Neural cell (in vitro differentiated cells): ENCODE measurements around the gene LRRC49. TPM values are rescaled to one million over a fixed set of nuclear protein-coding genes. Genes with fewer than 3 reads are reported as not detected.

Experiments used
- H2AFZ ChIP-seq: fragments of 200-600, 300-800 bp; sonication (generic), shearing (Covaris generic); 2 replicates; pipeline ENCODE4 v1.6.0; 2014; ENCODE audit warnings: low read depth, mild to moderate bottlenecking, antibody characterized with exemption, low read length, moderate library complexity
- H3F3A ChIP-seq: fragments of 200-600 bp; shearing (Covaris generic); 2 replicates; pipeline ENCODE4 v1.6.1; 2016; ENCODE audit warnings: mild to moderate bottlenecking, moderate library complexity, mixed read lengths, antibody characterized with exemption, low read length; ENCODE audit not compliant: insufficient read depth, poor library complexity, severe bottlenecking
- H3K27ac ChIP-seq: fragments of 200-600, 300-800 bp; sonication (generic), shearing (Covaris generic); 2 replicates; pipeline ENCODE4 v1.5.1; 2014; ENCODE audit warnings: mild to moderate bottlenecking, low read length, moderate library complexity
- H3K27me3 ChIP-seq: fragments of 300-800, 200-600 bp; sonication (generic), shearing (Covaris generic); 2 replicates; pipeline ENCODE4 v1.6.0; 2014; ENCODE audit warnings: mild to moderate bottlenecking, low read depth, low read length, moderate library complexity; ENCODE audit not compliant: insufficient read depth
- H3K36me3 ChIP-seq: fragments of 300-800, 200-600 bp; sonication (generic), shearing (Covaris generic); 2 replicates; pipeline ENCODE4 v1.5.1; 2014; ENCODE audit warnings: mild to moderate bottlenecking, antibody characterized with exemption, low read length, moderate library complexity; ENCODE audit not compliant: insufficient read depth
- H3K4me2 ChIP-seq: fragments of 300-800, 200-600 bp; sonication (generic), shearing (Covaris generic); 2 replicates; pipeline ENCODE4 v1.6.0; 2014; ENCODE audit warnings: mild to moderate bottlenecking, low read length
- H3K4me3 ChIP-seq: fragments of 300-800, 200-600 bp; sonication (generic), shearing (Covaris generic); 2 replicates; pipeline ENCODE4 v1.5.1; 2014; ENCODE audit warnings: mild to moderate bottlenecking, low read length, moderate library complexity
- H3K79me2 ChIP-seq: fragments of 200-600 bp; shearing (Covaris generic); replicated peaks from 2 replicates; pipeline ENCODE4 v1.6.0; 2014; ENCODE audit warnings: mild to moderate bottlenecking, low read length, moderate library complexity; ENCODE audit not compliant: insufficient read depth
- H3K9ac ChIP-seq: fragments of 300-800, 200-600 bp; sonication (generic), shearing (Covaris generic); 2 replicates; pipeline ENCODE4 v1.6.1; 2016; ENCODE audit warnings: mild to moderate bottlenecking, low read length, mixed read lengths
- H3K9me2 ChIP-seq: fragments of 200-600 bp; shearing (Covaris generic); 2 replicates; pipeline ENCODE4 v1.6.1; 2016; ENCODE audit warnings: mild to moderate bottlenecking, low read length, mixed read lengths; ENCODE audit not compliant: insufficient read depth
- H3K9me3 ChIP-seq: fragments of 200-600, 300-800 bp; sonication (generic), shearing (Covaris generic); 2 replicates; pipeline ENCODE4 v1.6.1; 2016; ENCODE audit warnings: mild to moderate bottlenecking, mixed run types, low read length, moderate library complexity, mixed read lengths
- H4K20me1 ChIP-seq: fragments of 200-600 bp; shearing (Covaris generic); 2 replicates; pipeline ENCODE4 v1.6.1; 2016; ENCODE audit warnings: mild to moderate bottlenecking, mixed run types; ENCODE audit not compliant: insufficient read depth
- EP300 ChIP-seq: fragments of 450-650 bp; conservative IDR thresholded peaks from 2 replicates; pipeline ENCODE4 v1.6.1; 2014; ENCODE audit warnings: antibody characterized with exemption, mild to moderate bottlenecking, moderate library complexity; ENCODE audit not compliant: poor library complexity, severe bottlenecking
- EZH2 ChIP-seq: fragments of 200-600, 300-800 bp; shearing (Covaris generic), sonication (generic); IDR thresholded peaks from 2 replicates; pipeline ENCODE4 v1.6.1; 2014; ENCODE audit warnings: antibody characterized with exemption, low read length, borderline replicate concordance, mild to moderate bottlenecking; ENCODE audit not compliant: insufficient read depth, poor library complexity, severe bottlenecking
- MXI1 ChIP-seq: fragments of 450-650 bp; conservative IDR thresholded peaks from 2 replicates; pipeline ENCODE4 v1.6.1; 2014; ENCODE audit warnings: antibody characterized with exemption, mild to moderate bottlenecking; ENCODE audit not compliant: poor library complexity, severe bottlenecking
- POLR2AphosphoS5 ChIP-seq: IDR thresholded peaks from 2 replicates; pipeline ENCODE4 v1.6.1; 2012
- RAD21 ChIP-seq: fragments of 450-650 bp; conservative IDR thresholded peaks from 2 replicates; pipeline ENCODE4 v1.6.1; 2014; ENCODE audit warnings: antibody characterized with exemption, mild to moderate bottlenecking, moderate library complexity
- SMC3 ChIP-seq: fragments of 450-650 bp; conservative IDR thresholded peaks from 2 replicates; pipeline ENCODE4 v1.6.1; 2014; ENCODE audit warnings: antibody characterized with exemption, mild to moderate bottlenecking, moderate library complexity; ENCODE audit not compliant: poor library complexity
- TAF1 ChIP-seq: IDR thresholded peaks from 2 replicates; pipeline ENCODE4 v1.6.1; 2012; ENCODE audit warnings: low read depth
- polyA plus RNA-seq: library from polyadenylated mRNA; depleted of rRNA; stranded (reverse); fragments of >200 nt; gene quantifications from 2 replicates; pipeline ENCODE4 v1.2.3, GENCODE V29; 2014
- TF ChIP-seq, protein P1 (sequence below): IDR thresholded peaks from 2 replicates; pipeline ENCODE4 v1.6.1; 2012; ENCODE audit warnings: borderline replicate concordance
- TF ChIP-seq, protein P2 (sequence below): fragments of 450-650 bp; IDR thresholded peaks from 2 replicates; pipeline ENCODE4 v1.5.1; 2014; ENCODE audit warnings: antibody characterized with exemption, mild to moderate bottlenecking, moderate library complexity; ENCODE audit not compliant: poor library complexity, severe bottlenecking

Gene LRRC49
- polyA plus RNA-seq, 1 donor from 2014 or later, result 141 TPM

DNA sequence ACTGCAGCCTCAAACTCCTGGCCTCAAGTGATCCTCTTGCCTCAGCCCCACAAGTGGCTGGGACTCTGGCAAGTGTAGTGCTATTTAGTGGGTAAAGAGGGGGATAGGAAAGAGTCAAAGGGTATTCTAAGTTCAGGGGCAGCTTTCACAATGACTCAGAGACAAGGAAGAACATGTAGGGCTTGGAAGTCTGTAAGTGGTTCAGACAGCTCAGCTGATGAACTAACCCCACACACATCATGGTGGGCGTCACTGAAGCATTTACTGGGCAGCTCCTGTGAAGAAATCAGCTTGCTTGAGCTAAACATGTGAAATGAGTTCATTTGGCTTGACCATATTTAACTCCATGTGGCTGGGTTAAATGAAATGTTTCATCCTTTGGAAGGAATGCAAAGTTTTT, 188.1 kb downstream of the LRRC49 start:
- Histone ChIP-seq H3K9me3 (no peaks in the 10 kb centered on the region), H2AFZ (no peak overlapping the region), H3K9ac (no peak overlapping the region), H3F3A (no peaks in the 10 kb centered on the region), H3K27ac (no peak overlapping the region), H3K36me3 (no peaks in the 10 kb centered on the region), H3K27me3 (no peaks in the 10 kb centered on the region), H3K9me2 (no peaks in the 10 kb centered on the region), H4K20me1 (no peaks in the 10 kb centered on the region), H3K79me2 (no peaks in the 10 kb centered on the region), H3K4me2 (no peak overlapping the region), H3K4me3 (no peak overlapping the region)
- no peak for TF ChIP-seq RAD21
- no peak for TF ChIP-seq EP300
- TF ChIP-seq, protein P1, sequence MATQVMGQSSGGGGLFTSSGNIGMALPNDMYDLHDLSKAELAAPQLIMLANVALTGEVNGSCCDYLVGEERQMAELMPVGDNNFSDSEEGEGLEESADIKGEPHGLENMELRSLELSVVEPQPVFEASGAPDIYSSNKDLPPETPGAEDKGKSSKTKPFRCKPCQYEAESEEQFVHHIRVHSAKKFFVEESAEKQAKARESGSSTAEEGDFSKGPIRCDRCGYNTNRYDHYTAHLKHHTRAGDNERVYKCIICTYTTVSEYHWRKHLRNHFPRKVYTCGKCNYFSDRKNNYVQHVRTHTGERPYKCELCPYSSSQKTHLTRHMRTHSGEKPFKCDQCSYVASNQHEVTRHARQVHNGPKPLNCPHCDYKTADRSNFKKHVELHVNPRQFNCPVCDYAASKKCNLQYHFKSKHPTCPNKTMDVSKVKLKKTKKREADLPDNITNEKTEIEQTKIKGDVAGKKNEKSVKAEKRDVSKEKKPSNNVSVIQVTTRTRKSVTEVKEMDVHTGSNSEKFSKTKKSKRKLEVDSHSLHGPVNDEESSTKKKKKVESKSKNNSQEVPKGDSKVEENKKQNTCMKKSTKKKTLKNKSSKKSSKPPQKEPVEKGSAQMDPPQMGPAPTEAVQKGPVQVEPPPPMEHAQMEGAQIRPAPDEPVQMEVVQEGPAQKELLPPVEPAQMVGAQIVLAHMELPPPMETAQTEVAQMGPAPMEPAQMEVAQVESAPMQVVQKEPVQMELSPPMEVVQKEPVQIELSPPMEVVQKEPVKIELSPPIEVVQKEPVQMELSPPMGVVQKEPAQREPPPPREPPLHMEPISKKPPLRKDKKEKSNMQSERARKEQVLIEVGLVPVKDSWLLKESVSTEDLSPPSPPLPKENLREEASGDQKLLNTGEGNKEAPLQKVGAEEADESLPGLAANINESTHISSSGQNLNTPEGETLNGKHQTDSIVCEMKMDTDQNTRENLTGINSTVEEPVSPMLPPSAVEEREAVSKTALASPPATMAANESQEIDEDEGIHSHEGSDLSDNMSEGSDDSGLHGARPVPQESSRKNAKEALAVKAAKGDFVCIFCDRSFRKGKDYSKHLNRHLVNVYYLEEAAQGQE, result no peak
- no peak for TF ChIP-seq MXI1
- TF ChIP-seq TAF1, result no peak
- TF ChIP-seq EZH2, result no peak

DNA sequence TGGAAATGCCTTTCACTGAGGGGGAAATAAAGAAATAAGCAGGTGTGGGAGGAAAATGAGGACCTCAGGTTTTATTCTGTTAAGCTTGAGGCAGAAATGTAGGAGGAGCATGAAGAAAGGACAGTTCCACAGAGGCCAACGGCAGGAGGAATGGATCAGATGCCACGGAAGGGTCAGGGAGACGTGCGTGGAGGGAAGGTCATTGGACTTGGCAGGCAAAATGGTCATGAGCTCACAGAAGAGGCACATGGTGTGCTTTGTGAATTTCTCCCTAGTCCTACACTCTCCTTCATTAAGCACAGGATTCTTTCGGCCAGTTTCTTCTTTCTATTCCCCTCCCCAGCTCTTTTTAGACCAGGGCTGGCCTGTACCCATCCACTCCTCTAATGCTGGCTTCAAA, 190.2 kb downstream of the LRRC49 start:
- Histone ChIP-seq H3K9me2 (no peaks in the 10 kb centered on the region), H2AFZ (no peak overlapping the region), H3F3A (no peaks in the 10 kb centered on the region), H3K9ac (no peak overlapping the region), H3K4me3 (no peak overlapping the region), H3K9me3 (no peaks in the 10 kb centered on the region), H4K20me1 (no peaks in the 10 kb centered on the region), H3K36me3 (no peaks in the 10 kb centered on the region), H3K79me2 (no peaks in the 10 kb centered on the region), H3K4me2 (no peak overlapping the region), H3K27me3 (no peaks in the 10 kb centered on the region), H3K27ac (no peak overlapping the region)
- TF ChIP-seq, protein P1, result no peak
- TF ChIP-seq SMC3 (no peak), EP300 (no peak), RAD21 (no peak), EZH2 (no peak), TAF1 (no peak), POLR2AphosphoS5 (no peak), MXI1 (no peak)
- TF ChIP-seq, protein P2, sequence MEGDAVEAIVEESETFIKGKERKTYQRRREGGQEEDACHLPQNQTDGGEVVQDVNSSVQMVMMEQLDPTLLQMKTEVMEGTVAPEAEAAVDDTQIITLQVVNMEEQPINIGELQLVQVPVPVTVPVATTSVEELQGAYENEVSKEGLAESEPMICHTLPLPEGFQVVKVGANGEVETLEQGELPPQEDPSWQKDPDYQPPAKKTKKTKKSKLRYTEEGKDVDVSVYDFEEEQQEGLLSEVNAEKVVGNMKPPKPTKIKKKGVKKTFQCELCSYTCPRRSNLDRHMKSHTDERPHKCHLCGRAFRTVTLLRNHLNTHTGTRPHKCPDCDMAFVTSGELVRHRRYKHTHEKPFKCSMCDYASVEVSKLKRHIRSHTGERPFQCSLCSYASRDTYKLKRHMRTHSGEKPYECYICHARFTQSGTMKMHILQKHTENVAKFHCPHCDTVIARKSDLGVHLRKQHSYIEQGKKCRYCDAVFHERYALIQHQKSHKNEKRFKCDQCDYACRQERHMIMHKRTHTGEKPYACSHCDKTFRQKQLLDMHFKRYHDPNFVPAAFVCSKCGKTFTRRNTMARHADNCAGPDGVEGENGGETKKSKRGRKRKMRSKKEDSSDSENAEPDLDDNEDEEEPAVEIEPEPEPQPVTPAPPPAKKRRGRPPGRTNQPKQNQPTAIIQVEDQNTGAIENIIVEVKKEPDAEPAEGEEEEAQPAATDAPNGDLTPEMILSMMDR, result no peak
